ENCODE measurements around the gene GIPR. TPM values are rescaled to one million over a fixed set of nuclear protein-coding genes. Genes with fewer than 3 reads are reported as not detected.

The GIPR gene
- total and polyA plus RNA-seq, 2 experiments from 2014 or later, result 0.42 to 1.2 TPM

DNA sequence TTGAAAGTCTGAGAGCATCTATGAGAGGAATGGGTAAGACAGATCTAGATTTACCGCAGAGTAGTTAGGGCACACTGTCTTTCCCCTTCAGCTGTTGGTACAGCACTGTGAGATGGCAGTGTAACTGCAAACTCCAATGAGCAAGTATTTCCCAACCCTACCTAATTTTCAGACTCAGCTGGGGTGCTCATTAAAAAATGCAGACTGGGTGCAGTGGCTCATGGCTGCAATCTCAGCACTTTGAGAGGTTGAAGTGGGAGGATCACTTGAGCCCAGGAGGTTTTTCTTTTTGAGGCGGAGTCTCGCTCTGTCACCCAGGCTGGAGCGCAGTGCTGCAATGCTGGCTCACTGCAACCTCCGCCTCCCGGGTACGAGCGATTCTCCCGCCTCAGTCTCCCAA is 37.1 kb downstream of the GIPR start:
- Histone ChIP-seq H3K4me3 (no peak overlapping the region), H3K4me1 (ENCODE audit: insufficient read depth) (no peaks in the 10 kb centered on the region; the same call in 1 of the 2 replicates), H3F3A (replicated peaks; ENCODE audit: low read depth) (0 out of 2 replicates have a peak, but pooled peaks cover 9% of the 10 kb centered on the region), H4K20me1 (replicated peaks; ENCODE audit: insufficient read depth) (no peaks in the 10 kb centered on the region; the same call in none of the 2 replicates), H3K36me3 (ENCODE audit: insufficient read depth) (peaks cover 5% of the 10 kb centered on the region; the same call in 1 of the 2 replicates), H3K27ac (ENCODE audit: low read depth) (peak overlapping the region; percentile 50; the same call in 1 of the 2 replicates), H3K79me2 (replicated peaks; ENCODE audit: insufficient read depth) (no peaks in the 10 kb centered on the region), H2AFZ (no peak overlapping the region), H3K27me3 (ENCODE audit: insufficient read depth) (no peaks in the 10 kb centered on the region), H3K4me2 (no peak overlapping the region), H3K9me2 (ENCODE audit: insufficient read depth) (no peaks in the 10 kb centered on the region)
- Mint-ChIP-seq H3K4me1 (peaks cover 2% of the 10 kb centered on the region; the same call in 1 of the 3 replicates), H3K9me3 (peaks cover 3% of the 10 kb centered on the region; the same call in 2 of the 3 replicates), H3K4me3 (no peak overlapping the region), H3K27ac (no peak overlapping the region), H3K36me3 (ENCODE audit: low read depth) (peaks cover 41% of the 10 kb centered on the region), H3K27me3 (ENCODE audit: insufficient read depth, low read depth, poor library complexity) (peaks cover 12% of the 10 kb centered on the region)
- DNase-seq (ENCODE audit: low spot score) (no peak), ATAC-seq (no peak)
- no peak for TF ChIP-seq CREB1 (CRISPR knock-in tag; IDR thresholded peaks at IDR 0.05; ENCODE audit: low read depth)
- no peak for TF ChIP-seq JUNB (IDR thresholded peaks at IDR 0.05; ENCODE audit: unreplicated experiment)

DNA sequence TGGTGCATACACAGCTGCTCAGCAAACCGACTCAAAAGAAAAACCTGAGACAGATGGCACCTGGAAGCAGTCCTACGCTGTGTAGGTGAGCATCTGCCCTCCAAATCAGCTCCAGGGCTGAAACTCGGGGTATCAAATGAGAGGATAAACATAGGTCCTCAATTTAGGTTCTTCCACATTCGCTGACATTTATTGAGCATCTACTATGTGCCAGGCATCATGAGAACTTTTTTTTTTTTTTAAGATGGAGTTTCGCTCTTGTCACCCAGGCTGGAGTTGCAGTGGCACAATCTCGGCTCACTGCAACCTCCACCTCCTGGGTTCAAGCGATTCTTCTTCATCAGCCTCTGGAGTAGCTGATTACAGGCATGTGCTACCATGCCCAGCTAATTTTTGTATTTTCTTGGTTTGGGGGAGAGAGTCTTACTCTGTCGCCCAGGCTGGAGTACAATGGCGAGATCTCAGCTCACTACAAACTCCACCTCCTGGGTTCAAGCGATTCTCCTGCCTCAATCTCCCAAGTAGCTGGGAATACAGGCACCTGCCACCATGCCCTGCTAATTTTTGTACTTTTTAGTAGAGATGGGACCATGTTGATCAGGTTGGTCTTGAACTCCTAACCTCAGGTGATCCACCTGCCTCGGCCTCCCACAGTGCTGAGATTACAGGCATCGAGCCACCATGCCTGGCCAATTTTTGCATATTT is 37.8 kb downstream of the GIPR start:
- Histone ChIP-seq H3K27me3 (ENCODE audit: insufficient read depth) (no peaks in the 10 kb centered on the region), H3F3A (replicated peaks; ENCODE audit: low read depth) (0 out of 2 replicates have a peak, but pooled peaks cover 9% of the 10 kb centered on the region), H3K36me3 (ENCODE audit: insufficient read depth) (peaks cover 5% of the 10 kb centered on the region; the same call in 1 of the 2 replicates), H3K9me2 (ENCODE audit: insufficient read depth) (no peaks in the 10 kb centered on the region), H3K4me2 (no peak overlapping the region), H3K4me1 (ENCODE audit: insufficient read depth) (no peaks in the 10 kb centered on the region; the same call in 1 of the 2 replicates), H3K79me2 (replicated peaks; ENCODE audit: insufficient read depth) (peaks cover 5% of the 10 kb centered on the region; the same call in 1 of the 2 replicates), H3K27ac (ENCODE audit: low read depth) (no peak overlapping the region), H3K4me3 (no peak overlapping the region), H2AFZ (no peak overlapping the region), H4K20me1 (replicated peaks; ENCODE audit: insufficient read depth) (peaks cover 6% of the 10 kb centered on the region)
- DNase-seq (ENCODE audit: low spot score) (no peak), ATAC-seq (no peak)
- H3K4me1 Mint-ChIP-seq, result peaks cover 8% of the 10 kb centered on the region
- peaks cover 3% of the 10 kb centered on the region; the same call in 2 of the 3 replicates for H3K9me3 Mint-ChIP-seq
- peaks cover 43% of the 10 kb centered on the region for H3K36me3 Mint-ChIP-seq (ENCODE audit: low read depth)
- no peak overlapping the region for H3K27ac Mint-ChIP-seq
- no peak overlapping the region for H3K4me3 Mint-ChIP-seq
- peaks cover 12% of the 10 kb centered on the region for H3K27me3 Mint-ChIP-seq (ENCODE audit: insufficient read depth, low read depth, poor library complexity)
- TF ChIP-seq, protein P1, sequence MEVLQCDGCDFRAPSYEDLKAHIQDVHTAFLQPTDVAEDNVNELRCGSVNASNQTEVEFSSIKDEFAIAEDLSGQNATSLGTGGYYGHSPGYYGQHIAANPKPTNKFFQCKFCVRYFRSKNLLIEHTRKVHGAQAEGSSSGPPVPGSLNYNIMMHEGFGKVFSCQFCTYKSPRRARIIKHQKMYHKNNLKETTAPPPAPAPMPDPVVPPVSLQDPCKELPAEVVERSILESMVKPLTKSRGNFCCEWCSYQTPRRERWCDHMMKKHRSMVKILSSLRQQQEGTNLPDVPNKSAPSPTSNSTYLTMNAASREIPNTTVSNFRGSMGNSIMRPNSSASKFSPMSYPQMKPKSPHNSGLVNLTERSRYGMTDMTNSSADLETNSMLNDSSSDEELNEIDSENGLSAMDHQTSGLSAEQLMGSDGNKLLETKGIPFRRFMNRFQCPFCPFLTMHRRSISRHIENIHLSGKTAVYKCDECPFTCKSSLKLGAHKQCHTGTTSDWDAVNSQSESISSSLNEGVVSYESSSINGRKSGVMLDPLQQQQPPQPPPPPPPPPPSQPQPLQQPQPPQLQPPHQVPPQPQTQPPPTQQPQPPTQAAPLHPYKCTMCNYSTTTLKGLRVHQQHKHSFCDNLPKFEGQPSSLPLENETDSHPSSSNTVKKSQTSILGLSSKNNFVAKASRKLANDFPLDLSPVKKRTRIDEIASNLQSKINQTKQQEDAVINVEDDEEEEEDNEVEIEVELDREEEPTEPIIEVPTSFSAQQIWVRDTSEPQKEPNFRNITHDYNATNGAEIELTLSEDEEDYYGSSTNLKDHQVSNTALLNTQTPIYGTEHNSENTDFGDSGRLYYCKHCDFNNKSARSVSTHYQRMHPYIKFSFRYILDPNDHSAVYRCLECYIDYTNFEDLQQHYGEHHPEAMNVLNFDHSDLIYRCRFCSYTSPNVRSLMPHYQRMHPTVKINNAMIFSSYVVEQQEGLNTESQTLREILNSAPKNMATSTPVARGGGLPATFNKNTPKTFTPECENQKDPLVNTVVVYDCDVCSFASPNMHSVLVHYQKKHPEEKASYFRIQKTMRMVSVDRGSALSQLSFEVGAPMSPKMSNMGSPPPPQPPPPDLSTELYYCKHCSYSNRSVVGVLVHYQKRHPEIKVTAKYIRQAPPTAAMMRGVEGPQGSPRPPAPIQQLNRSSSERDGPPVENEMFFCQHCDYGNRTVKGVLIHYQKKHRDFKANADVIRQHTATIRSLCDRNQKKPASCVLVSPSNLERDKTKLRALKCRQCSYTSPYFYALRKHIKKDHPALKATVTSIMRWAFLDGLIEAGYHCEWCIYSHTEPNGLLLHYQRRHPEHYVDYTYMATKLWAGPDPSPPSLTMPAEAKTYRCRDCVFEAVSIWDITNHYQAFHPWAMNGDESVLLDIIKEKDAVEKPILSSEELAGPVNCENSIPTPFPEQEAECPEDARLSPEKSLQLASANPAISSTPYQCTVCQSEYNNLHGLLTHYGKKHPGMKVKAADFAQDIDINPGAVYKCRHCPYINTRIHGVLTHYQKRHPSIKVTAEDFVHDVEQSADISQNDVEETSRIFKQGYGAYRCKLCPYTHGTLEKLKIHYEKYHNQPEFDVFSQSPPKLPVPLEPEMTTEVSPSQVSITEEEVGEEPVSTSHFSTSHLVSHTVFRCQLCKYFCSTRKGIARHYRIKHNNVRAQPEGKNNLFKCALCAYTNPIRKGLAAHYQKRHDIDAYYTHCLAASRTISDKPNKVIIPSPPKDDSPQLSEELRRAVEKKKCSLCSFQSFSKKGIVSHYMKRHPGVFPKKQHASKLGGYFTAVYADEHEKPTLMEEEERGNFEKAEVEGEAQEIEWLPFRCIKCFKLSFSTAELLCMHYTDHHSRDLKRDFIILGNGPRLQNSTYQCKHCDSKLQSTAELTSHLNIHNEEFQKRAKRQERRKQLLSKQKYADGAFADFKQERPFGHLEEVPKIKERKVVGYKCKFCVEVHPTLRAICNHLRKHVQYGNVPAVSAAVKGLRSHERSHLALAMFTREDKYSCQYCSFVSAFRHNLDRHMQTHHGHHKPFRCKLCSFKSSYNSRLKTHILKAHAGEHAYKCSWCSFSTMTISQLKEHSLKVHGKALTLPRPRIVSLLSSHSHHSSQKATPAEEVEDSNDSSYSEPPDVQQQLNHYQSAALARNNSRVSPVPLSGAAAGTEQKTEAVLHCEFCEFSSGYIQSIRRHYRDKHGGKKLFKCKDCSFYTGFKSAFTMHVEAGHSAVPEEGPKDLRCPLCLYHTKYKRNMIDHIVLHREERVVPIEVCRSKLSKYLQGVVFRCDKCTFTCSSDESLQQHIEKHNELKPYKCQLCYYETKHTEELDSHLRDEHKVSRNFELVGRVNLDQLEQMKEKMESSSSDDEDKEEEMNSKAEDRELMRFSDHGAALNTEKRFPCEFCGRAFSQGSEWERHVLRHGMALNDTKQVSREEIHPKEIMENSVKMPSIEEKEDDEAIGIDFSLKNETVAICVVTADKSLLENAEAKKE (CRISPR knock-in tag; IDR thresholded peaks at IDR 0.05), result no peak
- TF ChIP-seq JUNB (IDR thresholded peaks at IDR 0.05; ENCODE audit: unreplicated experiment), result no peak
- TF ChIP-seq ZNF114 (CRISPR knock-in tag; IDR thresholded peaks at IDR 0.05), result no peak
- no peak for TF ChIP-seq EZH2 (IDR thresholded peaks at IDR 0.05; ENCODE audit: low read depth, unreplicated experiment)
- no peak for TF ChIP-seq POLR2AphosphoS5 (IDR thresholded peaks at IDR 0.05; ENCODE audit: low read depth)
- no peak for TF ChIP-seq EZH2phosphoT487 (IDR thresholded peaks at IDR 0.05; ENCODE audit: unreplicated experiment)
- TF ChIP-seq, protein P2, sequence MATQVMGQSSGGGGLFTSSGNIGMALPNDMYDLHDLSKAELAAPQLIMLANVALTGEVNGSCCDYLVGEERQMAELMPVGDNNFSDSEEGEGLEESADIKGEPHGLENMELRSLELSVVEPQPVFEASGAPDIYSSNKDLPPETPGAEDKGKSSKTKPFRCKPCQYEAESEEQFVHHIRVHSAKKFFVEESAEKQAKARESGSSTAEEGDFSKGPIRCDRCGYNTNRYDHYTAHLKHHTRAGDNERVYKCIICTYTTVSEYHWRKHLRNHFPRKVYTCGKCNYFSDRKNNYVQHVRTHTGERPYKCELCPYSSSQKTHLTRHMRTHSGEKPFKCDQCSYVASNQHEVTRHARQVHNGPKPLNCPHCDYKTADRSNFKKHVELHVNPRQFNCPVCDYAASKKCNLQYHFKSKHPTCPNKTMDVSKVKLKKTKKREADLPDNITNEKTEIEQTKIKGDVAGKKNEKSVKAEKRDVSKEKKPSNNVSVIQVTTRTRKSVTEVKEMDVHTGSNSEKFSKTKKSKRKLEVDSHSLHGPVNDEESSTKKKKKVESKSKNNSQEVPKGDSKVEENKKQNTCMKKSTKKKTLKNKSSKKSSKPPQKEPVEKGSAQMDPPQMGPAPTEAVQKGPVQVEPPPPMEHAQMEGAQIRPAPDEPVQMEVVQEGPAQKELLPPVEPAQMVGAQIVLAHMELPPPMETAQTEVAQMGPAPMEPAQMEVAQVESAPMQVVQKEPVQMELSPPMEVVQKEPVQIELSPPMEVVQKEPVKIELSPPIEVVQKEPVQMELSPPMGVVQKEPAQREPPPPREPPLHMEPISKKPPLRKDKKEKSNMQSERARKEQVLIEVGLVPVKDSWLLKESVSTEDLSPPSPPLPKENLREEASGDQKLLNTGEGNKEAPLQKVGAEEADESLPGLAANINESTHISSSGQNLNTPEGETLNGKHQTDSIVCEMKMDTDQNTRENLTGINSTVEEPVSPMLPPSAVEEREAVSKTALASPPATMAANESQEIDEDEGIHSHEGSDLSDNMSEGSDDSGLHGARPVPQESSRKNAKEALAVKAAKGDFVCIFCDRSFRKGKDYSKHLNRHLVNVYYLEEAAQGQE (IDR thresholded peaks at IDR 0.05; ENCODE audit: unreplicated experiment), result no peak
- TF ChIP-seq, protein P3, sequence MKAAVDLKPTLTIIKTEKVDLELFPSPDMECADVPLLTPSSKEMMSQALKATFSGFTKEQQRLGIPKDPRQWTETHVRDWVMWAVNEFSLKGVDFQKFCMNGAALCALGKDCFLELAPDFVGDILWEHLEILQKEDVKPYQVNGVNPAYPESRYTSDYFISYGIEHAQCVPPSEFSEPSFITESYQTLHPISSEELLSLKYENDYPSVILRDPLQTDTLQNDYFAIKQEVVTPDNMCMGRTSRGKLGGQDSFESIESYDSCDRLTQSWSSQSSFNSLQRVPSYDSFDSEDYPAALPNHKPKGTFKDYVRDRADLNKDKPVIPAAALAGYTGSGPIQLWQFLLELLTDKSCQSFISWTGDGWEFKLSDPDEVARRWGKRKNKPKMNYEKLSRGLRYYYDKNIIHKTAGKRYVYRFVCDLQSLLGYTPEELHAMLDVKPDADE (IDR thresholded peaks at IDR 0.05), result no peak
- TF ChIP-seq STAT1 (IDR thresholded peaks at IDR 0.05; ENCODE audit: unreplicated experiment), result no peak

Data from GM23338 (cell line).